ENCODE measurements around the gene RTEL1.
"Not testable (repeated sequence)": the region's sequence is repeated elsewhere in the genome, so short reads cannot be mapped to it uniquely, and the experiment has no call there.

Gene RTEL1

GRCh38 chr20:63667858-63668257 is 9.7 kb downstream of the RTEL1 start:
- TF ChIP-seq CTCF (IDR thresholded peaks at IDR 0.05; ENCODE audit: low read depth, low read length), result no peak
- no peak overlapping the region for H3K4me3 ChIP-seq (ENCODE audit: low read depth, low read length)

GRCh38 chr20:63668351-63668750 is 10.2 kb downstream of the RTEL1 start:
- TF ChIP-seq CTCF (IDR thresholded peaks at IDR 0.05; ENCODE audit: low read depth, low read length), result no peak
- no peak overlapping the region for H3K4me3 ChIP-seq (ENCODE audit: low read depth, low read length)

GRCh38 chr20:63671695-63672094 is 13.6 kb downstream of the RTEL1 start:
- H3K4me3 ChIP-seq (ENCODE audit: low read depth, low read length), result not testable (repeated sequence)

GRCh38 chr20:63672666-63673065 is 14.6 kb downstream of the RTEL1 start:
- H3K4me3 ChIP-seq (ENCODE audit: low read depth, low read length), result no peak overlapping the region
- no peak for TF ChIP-seq CTCF (IDR thresholded peaks at IDR 0.05; ENCODE audit: low read depth, low read length)

- TF ChIP-seq CTCF (IDR thresholded peaks at IDR 0.05; ENCODE audit: low read depth, low read length), result no peak
- H3K4me3 ChIP-seq (ENCODE audit: low read depth, low read length), result no peak overlapping the region
These were observed 15.8 kb downstream of the RTEL1 start for GRCh38 chr20:63673951-63674350.

GRCh38 chr20:63675681-63676368 is 17.7 kb downstream of the RTEL1 start:
- H3K4me3 ChIP-seq (ENCODE audit: low read depth, low read length), result no peak overlapping the region
- TF ChIP-seq CTCF (IDR thresholded peaks at IDR 0.05; ENCODE audit: low read depth, low read length), result no peak

GRCh38 chr20:63678071-63678470 is 20.0 kb downstream of the RTEL1 start:
- TF ChIP-seq CTCF (IDR thresholded peaks at IDR 0.05; ENCODE audit: low read depth, low read length), result no peak
- H3K4me3 ChIP-seq (ENCODE audit: low read depth, low read length), result no peak overlapping the region
